HL-60 (cell line): ENCODE results near the gene CC2D1B.

ENCODE experiments used
- POLR2AphosphoS5 ChIP-seq: IDR thresholded peaks from 2 replicates; pipeline ENCODE4 v1.6.1; 2012; ENCODE audit warnings: low read depth
- TF ChIP-seq, protein P1 (sequence below): IDR thresholded peaks from one replicate; pipeline ENCODE4 v1.5.1; 2011; ENCODE audit warnings: low read length, control low read depth, inconsistent platforms; ENCODE audit not compliant: insufficient read depth

DNA sequence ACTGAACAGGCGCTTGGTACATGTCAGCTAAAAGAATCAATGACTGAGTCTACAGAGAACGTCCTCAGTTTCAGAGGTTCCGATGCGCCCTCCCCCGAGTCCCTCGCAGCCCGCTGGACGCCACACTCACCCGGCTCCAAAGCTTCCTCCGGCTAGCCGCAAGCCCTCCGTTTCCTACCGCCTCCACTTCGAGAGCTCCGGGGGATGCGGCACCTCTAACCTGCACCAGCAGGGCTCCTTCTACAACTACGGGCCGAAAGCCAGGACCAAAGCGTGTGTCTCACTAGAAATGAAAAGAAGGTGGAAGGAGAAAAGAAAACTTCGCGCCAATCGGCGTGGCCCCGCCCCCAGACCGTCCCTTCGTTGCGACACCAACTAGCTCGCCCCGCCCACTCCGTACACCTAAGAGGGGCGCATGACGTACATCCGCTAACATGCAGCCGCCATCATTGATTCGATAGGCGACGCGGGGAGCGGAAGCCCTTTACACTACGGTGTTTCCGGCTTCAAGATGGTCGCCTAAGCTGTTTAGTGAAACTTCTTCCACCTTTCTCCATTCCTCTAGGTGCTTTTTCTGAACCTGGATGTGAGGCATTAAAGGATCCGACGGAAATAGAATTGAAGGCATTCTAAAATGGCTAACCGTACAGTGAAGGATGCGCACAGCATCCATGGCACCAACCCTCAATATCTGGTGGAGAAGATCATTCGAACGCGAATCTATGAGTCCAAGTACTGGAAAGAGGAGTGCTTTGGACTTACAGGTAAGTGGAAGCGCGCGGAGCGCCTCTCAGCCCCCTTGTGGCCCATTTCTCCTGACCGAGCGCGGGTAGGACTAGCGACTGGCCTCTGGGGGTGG, 38.3 kb upstream of the CC2D1B start, which contains the start of the genes ORC1 and PRPF38A:
- TF ChIP-seq, protein P1, sequence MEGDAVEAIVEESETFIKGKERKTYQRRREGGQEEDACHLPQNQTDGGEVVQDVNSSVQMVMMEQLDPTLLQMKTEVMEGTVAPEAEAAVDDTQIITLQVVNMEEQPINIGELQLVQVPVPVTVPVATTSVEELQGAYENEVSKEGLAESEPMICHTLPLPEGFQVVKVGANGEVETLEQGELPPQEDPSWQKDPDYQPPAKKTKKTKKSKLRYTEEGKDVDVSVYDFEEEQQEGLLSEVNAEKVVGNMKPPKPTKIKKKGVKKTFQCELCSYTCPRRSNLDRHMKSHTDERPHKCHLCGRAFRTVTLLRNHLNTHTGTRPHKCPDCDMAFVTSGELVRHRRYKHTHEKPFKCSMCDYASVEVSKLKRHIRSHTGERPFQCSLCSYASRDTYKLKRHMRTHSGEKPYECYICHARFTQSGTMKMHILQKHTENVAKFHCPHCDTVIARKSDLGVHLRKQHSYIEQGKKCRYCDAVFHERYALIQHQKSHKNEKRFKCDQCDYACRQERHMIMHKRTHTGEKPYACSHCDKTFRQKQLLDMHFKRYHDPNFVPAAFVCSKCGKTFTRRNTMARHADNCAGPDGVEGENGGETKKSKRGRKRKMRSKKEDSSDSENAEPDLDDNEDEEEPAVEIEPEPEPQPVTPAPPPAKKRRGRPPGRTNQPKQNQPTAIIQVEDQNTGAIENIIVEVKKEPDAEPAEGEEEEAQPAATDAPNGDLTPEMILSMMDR: peak; percentile 25
- peak; percentile 67 for TF ChIP-seq POLR2AphosphoS5
